ENCODE data around the gene KCTD8.

DNA sequence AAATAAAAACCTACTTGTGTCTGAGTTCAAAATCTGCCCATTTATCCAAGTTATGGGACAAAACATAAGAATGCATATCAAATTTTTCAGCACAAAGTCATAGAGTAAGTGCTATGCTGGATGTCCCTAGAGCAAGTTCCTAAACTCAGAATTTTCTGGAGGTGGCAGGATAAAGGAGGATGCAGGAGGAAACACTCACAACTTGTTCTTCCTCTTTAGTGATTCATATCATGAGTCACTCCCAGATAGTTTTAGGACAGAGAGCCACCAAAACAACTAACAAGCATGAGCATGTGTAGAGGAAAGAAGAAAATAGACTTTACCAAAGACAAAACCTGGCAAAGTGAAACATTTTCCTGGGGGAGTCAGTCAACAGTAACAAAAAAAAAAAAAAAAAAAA is 302.7 kb downstream of the KCTD8 start:
- TF ChIP-seq TEAD1 (CRISPR knock-in tag; IDR thresholded peaks at IDR 0.05) (no peak), ETV6 (CRISPR knock-in tag; IDR thresholded peaks at IDR 0.05) (no peak), GRHL2 (CRISPR knock-in tag; IDR thresholded peaks at IDR 0.05; ENCODE audit: insufficient replicate concordance, severe bottlenecking) (no peak), NR1H2 (CRISPR knock-in tag; IDR thresholded peaks at IDR 0.05) (no peak), NR3C1 (CRISPR knock-in tag; conservative IDR thresholded peaks at IDR 0.05; ENCODE audit: low read depth) (no peak), CBFB (CRISPR knock-in tag; IDR thresholded peaks at IDR 0.05; ENCODE audit: low read depth) (no peak), ZNF263 (CRISPR knock-in tag; IDR thresholded peaks at IDR 0.05; ENCODE audit: low read depth) (no peak), ZNF138 (CRISPR knock-in tag; conservative IDR thresholded peaks at IDR 0.05) (no peak)
- TF ChIP-seq, protein P1, sequence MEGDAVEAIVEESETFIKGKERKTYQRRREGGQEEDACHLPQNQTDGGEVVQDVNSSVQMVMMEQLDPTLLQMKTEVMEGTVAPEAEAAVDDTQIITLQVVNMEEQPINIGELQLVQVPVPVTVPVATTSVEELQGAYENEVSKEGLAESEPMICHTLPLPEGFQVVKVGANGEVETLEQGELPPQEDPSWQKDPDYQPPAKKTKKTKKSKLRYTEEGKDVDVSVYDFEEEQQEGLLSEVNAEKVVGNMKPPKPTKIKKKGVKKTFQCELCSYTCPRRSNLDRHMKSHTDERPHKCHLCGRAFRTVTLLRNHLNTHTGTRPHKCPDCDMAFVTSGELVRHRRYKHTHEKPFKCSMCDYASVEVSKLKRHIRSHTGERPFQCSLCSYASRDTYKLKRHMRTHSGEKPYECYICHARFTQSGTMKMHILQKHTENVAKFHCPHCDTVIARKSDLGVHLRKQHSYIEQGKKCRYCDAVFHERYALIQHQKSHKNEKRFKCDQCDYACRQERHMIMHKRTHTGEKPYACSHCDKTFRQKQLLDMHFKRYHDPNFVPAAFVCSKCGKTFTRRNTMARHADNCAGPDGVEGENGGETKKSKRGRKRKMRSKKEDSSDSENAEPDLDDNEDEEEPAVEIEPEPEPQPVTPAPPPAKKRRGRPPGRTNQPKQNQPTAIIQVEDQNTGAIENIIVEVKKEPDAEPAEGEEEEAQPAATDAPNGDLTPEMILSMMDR (IDR thresholded peaks at IDR 0.05) = no peak
- TF ChIP-seq, protein P2, sequence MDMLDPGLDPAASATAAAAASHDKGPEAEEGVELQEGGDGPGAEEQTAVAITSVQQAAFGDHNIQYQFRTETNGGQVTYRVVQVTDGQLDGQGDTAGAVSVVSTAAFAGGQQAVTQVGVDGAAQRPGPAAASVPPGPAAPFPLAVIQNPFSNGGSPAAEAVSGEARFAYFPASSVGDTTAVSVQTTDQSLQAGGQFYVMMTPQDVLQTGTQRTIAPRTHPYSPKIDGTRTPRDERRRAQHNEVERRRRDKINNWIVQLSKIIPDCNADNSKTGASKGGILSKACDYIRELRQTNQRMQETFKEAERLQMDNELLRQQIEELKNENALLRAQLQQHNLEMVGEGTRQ (CRISPR knock-in tag; IDR thresholded peaks at IDR 0.05) = no peak
- TF ChIP-seq, protein P3, sequence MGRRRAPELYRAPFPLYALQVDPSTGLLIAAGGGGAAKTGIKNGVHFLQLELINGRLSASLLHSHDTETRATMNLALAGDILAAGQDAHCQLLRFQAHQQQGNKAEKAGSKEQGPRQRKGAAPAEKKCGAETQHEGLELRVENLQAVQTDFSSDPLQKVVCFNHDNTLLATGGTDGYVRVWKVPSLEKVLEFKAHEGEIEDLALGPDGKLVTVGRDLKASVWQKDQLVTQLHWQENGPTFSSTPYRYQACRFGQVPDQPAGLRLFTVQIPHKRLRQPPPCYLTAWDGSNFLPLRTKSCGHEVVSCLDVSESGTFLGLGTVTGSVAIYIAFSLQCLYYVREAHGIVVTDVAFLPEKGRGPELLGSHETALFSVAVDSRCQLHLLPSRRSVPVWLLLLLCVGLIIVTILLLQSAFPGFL (CRISPR knock-in tag; IDR thresholded peaks at IDR 0.05; ENCODE audit: borderline replicate concordance) = no peak
- TF ChIP-seq, protein P4, sequence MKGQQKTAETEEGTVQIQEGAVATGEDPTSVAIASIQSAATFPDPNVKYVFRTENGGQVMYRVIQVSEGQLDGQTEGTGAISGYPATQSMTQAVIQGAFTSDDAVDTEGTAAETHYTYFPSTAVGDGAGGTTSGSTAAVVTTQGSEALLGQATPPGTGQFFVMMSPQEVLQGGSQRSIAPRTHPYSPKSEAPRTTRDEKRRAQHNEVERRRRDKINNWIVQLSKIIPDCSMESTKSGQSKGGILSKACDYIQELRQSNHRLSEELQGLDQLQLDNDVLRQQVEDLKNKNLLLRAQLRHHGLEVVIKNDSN (CRISPR knock-in tag; IDR thresholded peaks at IDR 0.05) = no peak
- TF ChIP-seq, protein P5, sequence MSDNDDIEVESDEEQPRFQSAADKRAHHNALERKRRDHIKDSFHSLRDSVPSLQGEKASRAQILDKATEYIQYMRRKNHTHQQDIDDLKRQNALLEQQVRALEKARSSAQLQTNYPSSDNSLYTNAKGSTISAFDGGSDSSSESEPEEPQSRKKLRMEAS (CRISPR knock-in tag; IDR thresholded peaks at IDR 0.05) = no peak
- TF ChIP-seq, protein P6, sequence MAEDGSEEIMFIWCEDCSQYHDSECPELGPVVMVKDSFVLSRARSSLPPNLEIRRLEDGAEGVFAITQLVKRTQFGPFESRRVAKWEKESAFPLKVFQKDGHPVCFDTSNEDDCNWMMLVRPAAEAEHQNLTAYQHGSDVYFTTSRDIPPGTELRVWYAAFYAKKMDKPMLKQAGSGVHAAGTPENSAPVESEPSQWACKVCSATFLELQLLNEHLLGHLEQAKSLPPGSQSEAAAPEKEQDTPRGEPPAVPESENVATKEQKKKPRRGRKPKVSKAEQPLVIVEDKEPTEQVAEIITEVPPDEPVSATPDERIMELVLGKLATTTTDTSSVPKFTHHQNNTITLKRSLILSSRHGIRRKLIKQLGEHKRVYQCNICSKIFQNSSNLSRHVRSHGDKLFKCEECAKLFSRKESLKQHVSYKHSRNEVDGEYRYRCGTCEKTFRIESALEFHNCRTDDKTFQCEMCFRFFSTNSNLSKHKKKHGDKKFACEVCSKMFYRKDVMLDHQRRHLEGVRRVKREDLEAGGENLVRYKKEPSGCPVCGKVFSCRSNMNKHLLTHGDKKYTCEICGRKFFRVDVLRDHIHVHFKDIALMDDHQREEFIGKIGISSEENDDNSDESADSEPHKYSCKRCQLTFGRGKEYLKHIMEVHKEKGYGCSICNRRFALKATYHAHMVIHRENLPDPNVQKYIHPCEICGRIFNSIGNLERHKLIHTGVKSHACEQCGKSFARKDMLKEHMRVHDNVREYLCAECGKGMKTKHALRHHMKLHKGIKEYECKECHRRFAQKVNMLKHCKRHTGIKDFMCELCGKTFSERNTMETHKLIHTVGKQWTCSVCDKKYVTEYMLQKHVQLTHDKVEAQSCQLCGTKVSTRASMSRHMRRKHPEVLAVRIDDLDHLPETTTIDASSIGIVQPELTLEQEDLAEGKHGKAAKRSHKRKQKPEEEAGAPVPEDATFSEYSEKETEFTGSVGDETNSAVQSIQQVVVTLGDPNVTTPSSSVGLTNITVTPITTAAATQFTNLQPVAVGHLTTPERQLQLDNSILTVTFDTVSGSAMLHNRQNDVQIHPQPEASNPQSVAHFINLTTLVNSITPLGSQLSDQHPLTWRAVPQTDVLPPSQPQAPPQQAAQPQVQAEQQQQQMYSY (CRISPR knock-in tag; IDR thresholded peaks at IDR 0.05) = no peak
